Lower leg skin (tissue), 3 donors: ENCODE results near the gene GZMM.

Experiments used
- POLR2A ChIP-seq, 2 donors: fragments of 450-650 bp; IDR thresholded peaks; one replicate each; pipeline ENCODE4 v1.6.1; 2016 to 2017; ENCODE audit warnings: antibody characterized with exemption in 2 of 2, mild to moderate bottlenecking in 1 of 2, moderate library complexity in 1 of 2
- TF ChIP-seq, protein P1 (sequence below), 3 donors: fragments of 450-650 bp; IDR thresholded peaks; one replicate each; pipeline ENCODE4 v1.5.1; 2016; ENCODE audit warnings: antibody characterized with exemption in 3 of 3, mild to moderate bottlenecking in 3 of 3, moderate library complexity in 2 of 3

- TF ChIP-seq, protein P1, sequence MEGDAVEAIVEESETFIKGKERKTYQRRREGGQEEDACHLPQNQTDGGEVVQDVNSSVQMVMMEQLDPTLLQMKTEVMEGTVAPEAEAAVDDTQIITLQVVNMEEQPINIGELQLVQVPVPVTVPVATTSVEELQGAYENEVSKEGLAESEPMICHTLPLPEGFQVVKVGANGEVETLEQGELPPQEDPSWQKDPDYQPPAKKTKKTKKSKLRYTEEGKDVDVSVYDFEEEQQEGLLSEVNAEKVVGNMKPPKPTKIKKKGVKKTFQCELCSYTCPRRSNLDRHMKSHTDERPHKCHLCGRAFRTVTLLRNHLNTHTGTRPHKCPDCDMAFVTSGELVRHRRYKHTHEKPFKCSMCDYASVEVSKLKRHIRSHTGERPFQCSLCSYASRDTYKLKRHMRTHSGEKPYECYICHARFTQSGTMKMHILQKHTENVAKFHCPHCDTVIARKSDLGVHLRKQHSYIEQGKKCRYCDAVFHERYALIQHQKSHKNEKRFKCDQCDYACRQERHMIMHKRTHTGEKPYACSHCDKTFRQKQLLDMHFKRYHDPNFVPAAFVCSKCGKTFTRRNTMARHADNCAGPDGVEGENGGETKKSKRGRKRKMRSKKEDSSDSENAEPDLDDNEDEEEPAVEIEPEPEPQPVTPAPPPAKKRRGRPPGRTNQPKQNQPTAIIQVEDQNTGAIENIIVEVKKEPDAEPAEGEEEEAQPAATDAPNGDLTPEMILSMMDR (IDR thresholded peaks at IDR 0.05) = no peak
- no peak for TF ChIP-seq POLR2A (IDR thresholded peaks at IDR 0.05)
Observed at GRCh38 chr19:581399-582111, 37.7 kb downstream of the GZMM start.
